Right lobe of liver (tissue), 4 donors: Measurements from ENCODE around the gene UGT1A4.

Source experiments
- POLR2A ChIP-seq: fragments of 450-650 bp; IDR thresholded peaks from one replicate; pipeline ENCODE4 v1.6.1; 2017; ENCODE audit warnings: antibody characterized with exemption, mild to moderate bottlenecking
- TF ChIP-seq, protein P1 (sequence below), 4 donors: fragments of 200-600 bp in 3 of 4; fragments of 450-650 bp in 1 of 4; IDR thresholded peaks; one replicate each; pipeline versions ENCODE4 v1.5.1 to v1.8.0; 2016 to 2022; ENCODE audit warnings: antibody characterized with exemption in 4 of 4, mild to moderate bottlenecking in 2 of 4
- donor health status: DM: no; HTN: no; CAD: no.
- donor health status: DM: no; HTN: no; CAD: no.
- donor health status: DM: no; HTN: yes; CAD: no.

DNA sequence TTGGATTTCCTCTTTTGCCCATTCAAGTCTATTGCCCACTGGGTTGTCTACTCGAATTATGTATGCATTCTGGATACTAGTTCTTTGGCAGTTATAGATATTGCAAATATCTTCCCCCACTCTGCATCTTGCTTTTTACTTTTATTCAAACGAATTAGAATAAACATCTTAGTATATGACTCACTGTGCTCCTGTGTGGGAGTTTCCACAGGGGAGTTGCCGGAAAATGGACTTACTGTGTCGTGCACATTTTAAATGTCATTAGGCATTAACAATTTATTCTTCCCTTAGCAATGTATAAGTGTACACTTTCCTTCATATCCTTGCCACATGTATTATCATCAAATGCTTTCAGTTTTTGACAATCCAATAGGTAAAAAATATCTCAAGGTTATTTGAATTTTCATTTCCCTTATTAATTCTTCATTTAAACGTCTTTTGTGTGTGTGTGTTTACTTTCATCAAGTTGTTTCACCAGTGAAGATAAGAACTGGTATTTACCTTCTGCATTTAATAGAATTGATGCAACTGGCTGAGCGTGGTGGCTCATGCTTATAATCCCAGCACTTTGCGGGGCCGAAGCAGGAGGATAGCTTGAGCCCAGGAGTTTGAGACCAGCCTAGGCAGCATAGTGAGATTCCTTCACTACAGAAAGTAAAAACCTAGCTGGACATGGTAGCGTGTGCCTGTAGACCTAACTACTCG, 10.4 kb upstream of the UGT1A4 start:
- TF ChIP-seq, protein P1, sequence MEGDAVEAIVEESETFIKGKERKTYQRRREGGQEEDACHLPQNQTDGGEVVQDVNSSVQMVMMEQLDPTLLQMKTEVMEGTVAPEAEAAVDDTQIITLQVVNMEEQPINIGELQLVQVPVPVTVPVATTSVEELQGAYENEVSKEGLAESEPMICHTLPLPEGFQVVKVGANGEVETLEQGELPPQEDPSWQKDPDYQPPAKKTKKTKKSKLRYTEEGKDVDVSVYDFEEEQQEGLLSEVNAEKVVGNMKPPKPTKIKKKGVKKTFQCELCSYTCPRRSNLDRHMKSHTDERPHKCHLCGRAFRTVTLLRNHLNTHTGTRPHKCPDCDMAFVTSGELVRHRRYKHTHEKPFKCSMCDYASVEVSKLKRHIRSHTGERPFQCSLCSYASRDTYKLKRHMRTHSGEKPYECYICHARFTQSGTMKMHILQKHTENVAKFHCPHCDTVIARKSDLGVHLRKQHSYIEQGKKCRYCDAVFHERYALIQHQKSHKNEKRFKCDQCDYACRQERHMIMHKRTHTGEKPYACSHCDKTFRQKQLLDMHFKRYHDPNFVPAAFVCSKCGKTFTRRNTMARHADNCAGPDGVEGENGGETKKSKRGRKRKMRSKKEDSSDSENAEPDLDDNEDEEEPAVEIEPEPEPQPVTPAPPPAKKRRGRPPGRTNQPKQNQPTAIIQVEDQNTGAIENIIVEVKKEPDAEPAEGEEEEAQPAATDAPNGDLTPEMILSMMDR (IDR thresholded peaks at IDR 0.05) = no peak
- no peak for TF ChIP-seq POLR2A
